ENCODE measurements around the gene RAD51B.

Gene RAD51B

DNA sequence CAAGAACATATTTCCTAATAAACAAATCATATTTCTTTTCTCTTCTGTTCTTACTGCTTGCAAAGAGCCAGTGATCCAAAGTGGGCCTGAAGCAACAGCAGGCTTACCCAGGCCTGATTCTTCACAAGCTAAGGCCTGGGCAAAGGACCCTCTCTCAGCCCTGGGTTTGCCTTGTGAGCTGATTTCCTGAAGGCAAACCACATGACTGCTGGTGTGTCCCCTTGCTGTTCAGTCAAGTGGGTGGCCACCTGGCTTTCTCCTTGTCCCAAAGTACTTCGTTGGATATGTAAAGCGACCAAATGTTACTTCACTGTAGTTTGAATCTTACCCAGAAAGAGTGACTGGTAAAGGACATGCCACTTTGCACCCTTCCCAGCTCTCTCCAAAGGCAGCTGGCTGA, 580.4 kb downstream of the RAD51B start:
- DNase-seq = no peak

DNA sequence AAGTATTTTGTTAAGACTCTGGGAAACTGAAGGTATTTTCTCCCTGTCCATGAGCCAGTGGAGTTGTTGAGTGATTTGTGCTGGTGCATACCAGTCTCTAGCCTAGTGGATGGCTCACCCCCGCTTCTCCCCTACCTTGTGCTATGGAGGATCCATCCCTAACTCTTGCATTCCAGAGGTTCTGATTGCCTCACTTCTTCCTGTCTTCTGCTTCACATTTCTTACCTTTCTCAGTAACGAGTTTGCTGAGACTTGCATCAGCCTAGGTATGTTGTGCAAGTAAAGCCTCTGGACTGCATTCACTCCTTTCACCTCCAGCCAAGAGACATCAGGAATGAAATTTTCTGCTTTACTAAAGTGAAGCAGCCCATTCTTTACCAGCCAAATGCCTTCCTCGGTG, 581.7 kb downstream of the RAD51B start:
- DNase-seq = no peak

DNA sequence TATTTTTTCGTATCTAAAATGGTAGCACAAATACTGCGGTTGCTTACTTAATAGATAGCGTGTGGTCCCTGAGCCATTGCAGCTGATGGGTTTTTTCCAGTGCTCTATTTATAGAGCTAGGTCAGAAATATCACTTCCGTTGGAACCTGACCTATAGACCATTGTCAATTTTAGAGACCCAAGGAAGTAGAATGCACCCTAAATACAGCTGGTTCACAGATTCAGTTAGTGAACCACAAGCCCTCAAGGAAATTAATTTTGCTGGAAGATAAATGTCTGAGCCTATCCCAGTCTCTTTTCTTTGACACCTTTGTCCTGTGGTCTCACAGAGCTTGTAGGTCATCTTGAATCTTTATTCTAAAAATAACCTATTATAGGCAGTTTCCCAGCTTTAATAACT, 582.3 kb downstream of the RAD51B start:
- DNase-seq = no peak

DNA sequence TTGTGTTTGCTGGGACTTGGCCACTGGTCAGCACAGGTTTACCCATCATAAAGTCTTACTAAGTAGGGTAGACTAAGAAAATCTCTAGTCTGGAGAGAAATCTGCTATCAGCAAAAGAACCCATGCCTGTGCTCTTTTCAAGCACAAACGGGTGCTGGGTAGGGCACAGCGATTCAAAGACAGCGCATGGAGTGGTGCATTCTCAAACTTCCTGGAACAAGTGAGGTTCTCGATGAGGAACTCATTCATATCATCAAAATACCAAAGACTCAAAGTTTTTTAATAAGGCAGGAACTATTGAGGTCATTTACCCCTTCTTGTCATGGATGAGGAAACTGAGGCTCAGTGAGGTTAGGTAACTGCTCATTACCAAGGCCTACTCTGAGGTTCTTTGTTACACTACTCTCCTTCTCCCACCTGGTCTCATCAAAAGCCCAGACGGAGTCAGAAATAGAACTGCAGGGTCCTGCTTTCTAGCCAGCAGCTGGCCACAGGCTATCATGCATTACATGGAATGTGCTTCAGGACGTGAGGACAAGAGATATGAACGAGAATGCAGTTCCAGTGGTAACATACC, 583.0 kb downstream of the RAD51B start:
- DNase-seq = no peak

DNA sequence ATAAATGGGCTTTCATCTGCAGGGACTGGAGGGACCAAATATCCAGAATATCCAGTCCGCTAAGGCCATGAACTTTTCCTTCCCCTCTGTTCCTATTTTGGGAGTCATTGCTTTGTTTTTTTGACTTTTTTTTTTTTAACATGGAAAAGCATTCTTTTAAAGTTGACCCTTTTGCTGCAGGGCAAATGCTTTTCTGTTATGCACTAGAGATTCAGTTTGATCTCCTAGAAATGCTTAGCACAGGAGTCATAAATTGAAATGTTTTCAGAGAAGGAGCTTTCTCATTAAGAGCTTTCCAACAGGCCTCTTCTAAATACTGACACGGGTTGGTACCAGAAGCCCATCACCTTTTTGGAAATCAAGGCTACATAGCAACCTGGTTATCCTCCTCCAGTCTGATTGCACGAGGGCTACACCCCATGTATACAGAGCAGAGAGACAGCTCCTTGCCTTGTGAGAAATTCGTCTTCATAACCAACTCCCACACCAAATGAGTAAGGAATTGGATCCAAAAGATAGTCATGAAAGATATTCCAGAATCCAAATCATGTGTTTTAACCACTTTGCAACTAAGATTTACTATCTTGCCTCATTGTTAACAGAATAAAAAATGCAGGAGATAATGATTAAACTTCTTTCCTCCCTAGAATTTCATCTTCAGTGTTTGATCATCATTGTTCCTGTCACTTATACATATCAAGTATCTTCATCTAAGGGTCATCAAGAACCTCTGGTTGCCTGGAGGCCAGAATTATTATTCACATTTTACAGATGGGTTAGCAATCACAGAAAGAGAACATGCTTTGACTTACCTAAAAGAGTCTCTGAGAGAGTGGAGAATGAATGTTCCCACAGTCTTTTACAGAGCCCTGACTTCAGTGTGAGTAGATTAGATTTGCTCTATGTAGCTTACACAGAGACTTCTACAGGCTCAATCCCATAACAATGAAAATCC, 583.9 kb downstream of the RAD51B start:
- DNase-seq = no peak

DNA sequence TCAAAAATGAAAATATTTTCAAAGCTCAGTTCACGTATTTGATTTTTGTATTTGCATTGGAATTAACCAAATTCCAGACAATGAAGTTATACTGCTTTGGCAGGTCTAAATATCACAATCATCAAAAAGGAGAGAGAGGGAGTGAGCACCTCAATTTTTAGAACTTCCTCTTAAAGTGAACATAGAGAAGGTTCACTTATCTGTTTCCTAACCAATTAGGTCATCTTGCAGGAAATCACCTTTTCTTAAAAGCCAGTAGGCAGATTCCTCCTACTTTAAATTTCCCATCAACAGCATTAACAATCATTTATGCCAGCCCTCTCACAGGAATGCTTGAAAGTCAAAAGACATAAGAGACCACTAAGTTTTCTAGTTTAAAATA, 584.6 kb downstream of the RAD51B start:
- no peak for DNase-seq

DNA sequence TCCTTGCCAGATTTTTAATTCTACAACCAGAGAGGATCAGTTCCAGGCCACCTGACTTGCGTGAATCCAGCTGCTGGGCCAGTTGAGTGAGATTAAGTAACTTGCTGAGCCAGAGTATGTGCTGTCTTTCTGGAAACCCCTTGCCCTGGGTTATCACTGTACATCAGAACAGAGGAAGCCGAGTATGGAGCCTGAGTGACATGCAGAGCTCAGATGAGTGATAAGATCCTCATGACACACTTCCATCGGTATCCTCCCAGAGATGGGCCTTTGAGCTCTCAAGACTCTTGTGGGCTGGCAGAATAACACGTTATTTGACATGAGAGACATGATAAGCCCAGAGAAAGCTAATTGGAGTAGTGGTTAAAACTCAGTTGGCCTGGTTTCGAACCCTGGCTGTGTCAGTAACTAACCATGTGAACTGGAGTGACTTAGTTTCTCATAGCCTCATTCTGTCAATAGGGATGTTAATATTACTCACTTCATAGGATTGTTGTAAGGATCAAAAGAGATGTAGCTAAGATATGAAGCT, 585.1 kb downstream of the RAD51B start:
- no peak for DNase-seq

DNA sequence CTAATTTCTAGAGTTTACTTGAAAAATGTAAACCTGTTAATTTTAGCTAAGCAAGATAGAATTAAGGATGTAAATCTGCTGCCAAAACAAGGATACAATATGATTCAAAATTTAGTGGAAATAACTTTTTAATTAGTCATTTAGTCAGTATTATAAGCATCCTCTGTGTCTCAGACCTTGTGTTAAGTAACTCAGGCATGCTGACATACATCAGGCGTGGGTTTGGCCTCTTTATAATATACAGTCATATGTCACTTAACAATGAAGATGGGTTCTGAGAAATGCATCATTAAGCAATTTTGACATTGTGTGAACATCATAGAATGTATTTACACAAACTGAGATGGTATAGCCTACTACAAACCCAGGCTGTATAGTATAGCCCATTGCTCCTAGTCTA, 586.4 kb downstream of the RAD51B start:
- DNase-seq = no peak

DNA sequence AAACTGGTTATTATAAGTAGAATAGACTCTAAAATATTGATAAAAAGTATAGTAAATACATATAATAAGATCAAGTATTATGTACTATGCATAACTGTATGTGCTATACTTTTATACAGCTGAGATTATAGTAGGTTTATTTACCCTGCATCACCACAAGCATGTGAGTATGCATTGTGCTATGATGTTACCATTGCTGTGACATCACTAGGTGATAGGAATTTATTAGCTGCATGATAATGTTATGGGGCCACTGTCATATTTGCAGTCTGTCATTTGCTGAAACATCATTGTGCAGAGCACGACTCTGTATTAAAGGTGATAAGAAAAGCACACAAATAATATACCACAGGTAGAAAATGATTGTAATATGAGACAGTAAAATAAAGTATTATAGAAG, 587.7 kb downstream of the RAD51B start:
- DNase-seq = no peak

DNA sequence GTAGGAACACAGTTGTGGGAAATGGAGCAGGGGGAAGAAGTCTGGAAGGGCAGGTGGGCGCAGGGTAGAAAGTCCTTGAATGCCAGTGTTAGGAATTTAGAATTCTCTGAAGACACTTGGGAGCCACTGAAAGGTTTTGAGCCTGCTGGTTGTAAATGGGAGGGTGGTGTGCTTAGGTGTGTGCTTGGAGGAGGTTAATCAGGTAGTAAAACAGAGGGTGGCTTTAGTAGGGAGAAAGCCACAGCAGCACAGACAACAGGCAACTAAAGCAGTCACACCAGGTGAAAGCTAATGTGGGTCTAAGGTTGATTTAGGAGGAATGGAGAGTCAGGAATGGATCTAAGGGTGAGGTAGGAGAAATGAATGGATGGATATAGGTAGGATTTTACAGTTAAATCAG, 588.2 kb downstream of the RAD51B start:
- no peak for DNase-seq

DNA sequence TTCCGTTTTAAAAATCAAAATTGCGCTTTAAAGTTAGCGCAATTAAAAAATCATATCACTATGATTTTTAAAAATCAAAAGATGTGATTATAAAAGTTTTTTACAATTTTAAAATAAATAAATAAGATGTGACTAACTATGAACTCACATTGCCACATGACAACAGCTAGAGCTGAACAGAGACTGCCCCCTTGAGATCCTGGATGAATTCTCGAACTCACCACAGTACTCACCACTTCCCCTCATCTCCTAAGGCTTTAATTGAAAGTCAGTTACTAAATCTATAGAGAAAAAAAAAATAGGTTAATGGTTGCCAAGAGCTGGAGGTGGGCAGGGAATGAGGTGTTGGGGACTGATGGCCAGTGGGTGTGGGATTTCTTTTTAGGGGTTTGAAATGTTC, 589.1 kb downstream of the RAD51B start:
- no peak for DNase-seq

DNA sequence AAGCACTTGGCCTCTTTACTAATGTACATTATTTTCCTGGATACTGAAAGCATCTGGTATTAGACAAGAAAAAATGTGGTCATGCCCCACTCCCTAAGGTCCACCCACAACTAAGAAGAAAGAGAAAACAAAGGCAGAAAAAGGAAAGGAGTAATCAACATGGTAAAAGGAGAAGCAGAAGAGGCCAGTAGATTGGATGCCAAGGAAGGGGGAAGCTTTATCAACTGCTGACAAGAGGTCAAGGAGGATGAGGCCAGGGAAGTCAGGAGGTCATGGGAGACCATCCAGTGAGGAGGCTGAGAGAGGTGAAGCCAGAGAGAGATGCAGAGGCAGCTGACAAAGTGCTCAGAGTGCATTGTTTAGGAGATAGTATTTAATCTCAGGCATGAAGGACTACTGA, 589.8 kb downstream of the RAD51B start:
- no peak for DNase-seq

DNA sequence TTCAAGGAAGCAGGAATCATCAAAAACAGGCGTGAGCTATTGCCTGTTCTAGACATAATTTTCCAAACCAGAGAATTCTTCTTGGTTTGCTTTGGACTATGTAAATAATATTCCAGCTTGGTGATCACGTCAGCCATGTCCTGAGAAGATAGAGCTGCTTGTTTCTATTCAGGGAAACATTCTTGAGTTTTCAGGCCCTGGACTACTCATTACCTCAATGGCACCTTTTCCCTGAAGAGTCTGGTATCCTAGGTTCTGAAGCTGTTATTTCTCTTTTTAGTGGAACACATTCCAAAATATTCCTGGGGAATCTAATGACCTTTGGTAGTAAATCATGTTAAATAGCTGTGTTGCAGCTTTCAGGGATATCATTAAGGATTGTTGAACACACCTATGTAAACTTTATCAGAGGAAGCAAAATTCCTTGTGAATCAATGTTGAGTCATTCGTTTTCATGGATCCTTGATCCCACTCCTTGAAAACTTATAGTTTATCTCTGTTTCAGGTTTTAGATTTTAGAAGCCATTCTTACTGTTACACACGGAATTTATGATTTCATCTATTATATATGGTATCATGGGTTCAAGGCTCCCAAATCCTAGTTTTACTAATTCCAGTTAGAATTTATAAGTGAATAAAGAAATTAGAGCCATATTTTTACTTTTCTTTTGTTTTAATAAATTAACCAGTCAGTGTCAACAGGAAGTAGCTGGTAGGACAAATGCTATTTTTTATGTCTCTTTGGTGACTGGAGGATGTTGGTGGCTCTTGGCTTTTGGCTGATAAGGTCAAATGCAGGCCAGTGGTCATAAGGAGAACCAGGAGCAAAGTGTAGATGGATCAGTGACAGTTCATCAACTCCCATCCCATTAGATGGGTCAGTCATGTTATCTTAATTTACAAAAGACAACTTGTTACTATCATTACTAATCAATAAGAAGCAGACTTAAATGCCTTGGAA, 593.2 kb downstream of the RAD51B start:
- DNase-seq = no peak

DNA sequence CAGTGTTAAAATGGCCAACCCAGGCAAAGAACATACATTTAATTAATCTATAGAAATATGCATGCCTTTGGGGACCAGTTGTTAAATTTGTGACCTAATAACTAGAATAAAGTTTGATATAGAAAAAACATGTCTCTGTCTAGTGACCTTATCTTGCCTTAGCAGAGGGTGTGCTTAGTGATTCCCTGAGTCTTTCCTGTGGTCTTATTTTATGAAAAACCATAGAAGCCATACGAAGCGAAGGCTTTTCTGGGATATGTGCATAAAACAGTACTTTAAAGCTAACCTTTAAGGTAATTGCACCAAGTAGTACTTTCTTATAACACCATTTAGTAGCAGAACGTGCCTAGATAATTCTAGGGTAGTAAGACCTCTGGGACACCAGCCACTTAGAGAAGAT, 593.9 kb downstream of the RAD51B start:
- no peak for DNase-seq

DNA sequence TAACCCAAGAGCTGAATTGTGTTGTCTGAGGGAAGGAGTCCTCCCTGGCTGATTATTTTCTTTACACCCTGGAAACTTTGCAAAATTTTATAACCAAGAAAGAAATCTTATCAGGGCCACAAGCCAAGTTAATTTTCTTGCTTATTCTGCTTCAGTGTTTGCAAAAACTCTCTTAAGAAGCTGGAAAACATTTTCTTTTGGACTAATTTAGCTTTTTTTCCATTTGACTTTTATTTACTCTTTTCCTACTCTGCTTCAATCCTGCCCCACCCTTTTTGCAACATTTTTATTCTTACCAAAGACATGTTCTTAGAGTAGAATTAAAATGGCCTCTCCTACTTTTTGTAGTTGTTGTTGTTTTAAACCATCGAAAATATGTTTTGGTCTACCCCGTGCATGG, 594.5 kb downstream of the RAD51B start:
- DNase-seq = no peak

DNA sequence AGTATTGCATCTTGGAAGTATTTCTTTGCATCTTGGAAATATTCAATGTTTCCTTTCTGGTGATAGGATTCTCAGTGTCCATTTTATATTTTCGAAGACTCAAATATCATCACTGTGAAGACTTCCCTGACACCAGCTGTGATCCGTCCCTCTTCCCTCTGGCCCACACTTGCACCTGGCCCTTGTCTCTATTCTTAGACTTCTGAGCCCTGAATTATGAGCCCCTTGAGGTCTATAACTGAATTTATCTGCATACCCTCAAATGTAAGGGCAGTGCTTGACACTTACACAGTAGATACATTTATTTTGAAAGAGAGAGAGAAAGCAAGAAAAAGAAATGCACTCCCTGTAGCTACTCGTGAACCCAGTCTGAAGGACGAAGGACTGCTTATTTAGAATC, 596.6 kb downstream of the RAD51B start:
- no peak for DNase-seq

DNA sequence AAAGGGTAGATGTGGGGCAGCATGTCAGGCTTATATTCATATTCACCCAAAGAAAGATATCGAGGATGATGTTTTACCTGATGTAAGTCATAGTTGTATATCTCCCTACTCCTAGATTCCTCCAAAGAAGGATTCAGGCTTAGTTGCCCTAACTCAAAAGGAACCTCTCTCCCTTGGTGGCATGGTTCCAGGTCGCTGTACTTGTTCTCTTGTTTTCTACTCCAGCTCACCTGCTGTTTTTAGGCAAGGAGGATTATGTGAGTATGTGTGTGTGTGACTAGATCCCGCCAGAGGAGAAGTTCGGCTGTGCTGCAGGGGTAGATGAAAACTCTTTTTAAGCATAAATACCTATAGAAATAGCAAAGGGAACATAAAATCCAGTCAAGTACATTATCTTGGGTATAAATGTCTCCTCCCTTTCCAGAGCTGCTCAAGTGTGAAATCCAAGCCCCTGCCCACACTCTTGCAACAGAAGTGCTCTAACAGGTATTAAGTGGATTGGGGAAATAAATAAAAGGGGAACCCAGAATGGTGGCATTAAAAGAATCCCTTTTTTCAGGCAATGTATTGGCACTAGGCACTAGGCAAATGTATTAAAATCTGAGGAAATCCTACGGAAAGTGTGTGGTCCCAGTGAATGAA, 597.6 kb downstream of the RAD51B start:
- no peak for DNase-seq

DNA sequence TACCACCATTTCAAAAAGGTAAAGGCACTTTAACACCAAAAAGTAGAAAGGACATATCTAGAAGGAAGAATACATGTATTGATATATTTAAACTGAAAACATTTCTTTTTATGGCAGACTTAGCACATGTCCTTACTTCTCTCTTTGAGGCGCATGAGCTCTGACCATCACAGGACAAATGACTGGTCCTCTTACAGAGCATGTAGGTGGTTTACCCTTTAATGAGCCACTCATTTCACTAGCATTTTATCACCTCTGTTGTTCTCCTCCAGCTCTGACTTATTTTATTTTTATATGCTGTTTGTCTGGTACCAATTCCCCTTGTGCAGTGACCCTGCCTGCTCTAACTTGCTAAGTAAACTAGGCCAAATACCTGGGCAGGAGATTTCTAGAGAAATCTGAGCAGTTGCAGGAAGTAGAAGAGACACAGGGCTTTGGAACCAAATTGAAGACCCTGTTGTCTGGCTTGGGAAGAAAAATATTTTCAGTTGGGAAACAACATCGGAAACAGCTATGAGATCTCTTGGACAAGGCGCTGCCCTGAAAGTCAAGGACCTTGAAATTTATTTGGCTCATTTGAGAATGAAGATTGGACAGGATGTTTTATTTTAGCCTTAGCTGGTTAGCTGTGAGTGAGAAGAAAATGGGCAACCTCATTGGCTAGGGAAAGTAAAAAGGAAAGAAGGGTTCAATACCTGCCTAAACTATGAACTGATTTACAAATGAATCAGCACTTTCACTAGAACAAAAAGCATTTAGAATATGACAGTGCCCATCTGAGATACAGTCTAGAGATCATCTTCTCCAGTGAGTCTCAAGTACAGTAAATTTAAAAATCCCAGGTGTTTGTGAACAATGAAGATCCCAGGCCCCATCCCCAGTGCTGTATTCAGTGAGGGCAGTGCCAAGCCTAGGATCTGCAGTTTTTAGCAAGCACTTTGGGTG, 598.9 kb downstream of the RAD51B start:
- no peak for DNase-seq

DNA sequence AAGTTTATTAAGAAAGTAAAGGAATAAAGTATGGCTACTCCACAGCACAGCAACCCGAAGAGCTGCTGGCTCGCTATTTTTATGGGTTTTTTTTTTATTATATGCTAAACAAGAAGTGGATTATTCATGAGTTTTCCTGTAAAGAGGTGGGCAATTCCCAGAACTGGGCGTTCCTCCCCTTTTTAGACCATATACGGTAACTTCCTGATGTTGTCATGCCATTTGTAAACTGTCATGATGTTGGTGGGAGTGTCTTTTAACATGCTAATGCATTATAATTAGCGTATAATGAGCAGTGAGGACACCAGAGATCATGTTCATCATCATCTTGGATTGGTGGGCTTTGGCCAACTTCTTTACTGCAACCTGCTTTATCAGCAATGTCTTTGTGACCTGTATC, 600.8 kb downstream of the RAD51B start:
- no peak for DNase-seq

DNA sequence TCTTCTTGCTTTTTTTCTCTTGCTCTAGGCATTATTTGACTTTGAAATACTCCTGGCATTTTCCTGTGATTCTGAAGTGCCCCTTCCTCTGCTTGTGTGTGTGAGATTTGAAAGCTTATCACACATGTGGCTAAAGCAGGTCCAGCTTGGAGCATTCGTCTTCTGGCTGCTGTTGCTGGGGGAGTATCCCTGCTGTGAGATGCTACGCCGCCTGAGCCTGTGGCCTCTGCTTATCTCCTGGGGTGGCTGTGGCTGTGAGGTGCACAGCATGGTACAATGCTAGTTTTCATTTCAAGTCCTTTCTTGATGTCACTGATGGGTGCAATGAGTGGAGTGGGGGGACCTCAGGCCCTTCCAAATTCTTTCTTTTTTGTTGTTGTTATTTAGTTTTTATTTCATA, 601.5 kb downstream of the RAD51B start:
- no peak for DNase-seq

DNA sequence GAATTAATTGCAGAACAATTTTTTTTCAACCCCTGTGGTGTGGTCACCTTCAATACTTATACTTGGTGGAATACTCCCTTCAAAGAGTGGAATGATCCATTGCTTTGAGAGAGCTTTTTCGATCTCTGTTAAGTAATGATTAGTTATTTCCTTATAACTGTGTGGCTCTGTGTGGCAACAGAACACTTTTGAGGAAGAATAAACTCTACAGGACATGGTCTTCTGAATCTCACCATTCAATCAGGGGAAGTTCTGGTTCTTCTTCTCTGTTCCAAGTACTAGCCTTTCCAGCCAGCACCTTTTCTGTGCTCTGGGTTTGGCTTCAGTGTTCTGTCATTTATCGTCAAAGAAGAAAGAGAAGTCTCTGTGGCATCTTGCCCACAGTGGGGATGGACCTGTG, 604.1 kb downstream of the RAD51B start:
- no peak for DNase-seq
